GM23248 (cell line): ENCODE data around the gene RPL7L1. TPM values are rescaled to one million over a fixed set of nuclear protein-coding genes. Genes with fewer than 3 reads are reported as not detected.

Experiments
- DNase-seq: peaks from one replicate; pipeline ENCODE4 v3.0.0-alpha.2; 2015
- H2AFZ ChIP-seq: fragments of 200-600 bp; sonication (generic); 2 replicates; pipeline ENCODE4 v1.6.1; 2016; ENCODE audit warnings: antibody characterized with exemption
- H3F3A ChIP-seq: fragments of 200-600 bp; sonication (generic); 2 replicates; pipeline ENCODE4 v1.6.1; 2016; ENCODE audit warnings: mild to moderate bottlenecking, antibody characterized with exemption, mixed run types; ENCODE audit not compliant: insufficient read depth
- H3K27ac ChIP-seq: fragments of 200-600 bp; sonication (generic); 2 replicates; pipeline ENCODE4 v1.5.1; 2016; ENCODE audit warnings: mild to moderate bottlenecking
- H3K27me3 ChIP-seq: fragments of 200-600 bp; sonication (generic); replicated peaks from 2 replicates; pipeline ENCODE4 v1.6.1; 2016; ENCODE audit warnings: mild to moderate bottlenecking; ENCODE audit not compliant: insufficient read depth
- H3K36me3 ChIP-seq: fragments of 200-600 bp; sonication (generic); 2 replicates; pipeline ENCODE4 v1.6.1; 2016; ENCODE audit warnings: low read depth, mild to moderate bottlenecking
- H3K4me1 ChIP-seq: fragments of 200-600 bp; sonication (generic); 2 replicates; pipeline ENCODE4 v1.6.1; 2016; ENCODE audit warnings: mild to moderate bottlenecking; ENCODE audit not compliant: insufficient read depth
- H3K4me2 ChIP-seq: fragments of 200-600 bp; sonication (generic); one replicate; pipeline ENCODE4 v1.6.1; 2016; ENCODE audit warnings: mild to moderate bottlenecking; ENCODE audit not compliant: unreplicated experiment
- H3K4me3 ChIP-seq: fragments of 200-600 bp; sonication (generic); 2 replicates; pipeline ENCODE4 v1.5.1; 2016; ENCODE audit warnings: mild to moderate bottlenecking
- H3K79me2 ChIP-seq: fragments of 200-600 bp; sonication (generic); 2 replicates; pipeline ENCODE4 v1.6.1; 2016; ENCODE audit warnings: mild to moderate bottlenecking; ENCODE audit not compliant: insufficient read depth
- H3K9ac ChIP-seq: fragments of 200-600 bp; sonication (generic); 2 replicates; pipeline ENCODE4 v1.6.1; 2016; ENCODE audit warnings: mild to moderate bottlenecking
- H3K9me2 ChIP-seq: fragments of 200-600 bp; sonication (generic); 2 replicates; pipeline ENCODE4 v1.6.1; 2016; ENCODE audit warnings: mixed run types, mild to moderate bottlenecking, moderate library complexity; ENCODE audit not compliant: insufficient read depth
- H3K9me3 ChIP-seq: fragments of 200-600 bp; sonication (generic); one replicate; pipeline ENCODE4 v1.6.1; 2017; ENCODE audit warnings: low read depth
- H4K20me1 ChIP-seq: fragments of 200-600 bp; sonication (generic); 2 replicates; pipeline ENCODE4 v1.6.0; 2016; ENCODE audit not compliant: insufficient read depth
- EZH2 ChIP-seq: fragments of 200-600 bp; sonication (generic); IDR thresholded peaks from 2 replicates; pipeline ENCODE4 v1.6.1; 2018; ENCODE audit warnings: antibody characterized with exemption, mild to moderate bottlenecking; ENCODE audit not compliant: insufficient read depth, poor library complexity, severe bottlenecking
- EZH2phosphoT487 ChIP-seq: fragments of 200-600 bp; sonication (generic); IDR thresholded peaks from 2 replicates; pipeline ENCODE4 v1.6.1; 2018; ENCODE audit warnings: antibody characterized with exemption, moderate library complexity, mild to moderate bottlenecking, low read depth; ENCODE audit not compliant: insufficient read depth
- WGBS, 2 experiments: methylation state at CpG; one replicate each; pipeline ENCODE4 v1.1.6; 2015 to 2017; ENCODE audit warnings: low lambda C conversion rate in 2 of 2, low coverage in 1 of 2; ENCODE audit errors: missing lambda C conversion rate in 2 of 2; 5-methylcytosine and 5-hydroxymethylcytosine counted together
- in situ Hi-C: fragments of 300-500 bp; cut with MboI; formaldehyde crosslinking; loops from 2 replicates; pipeline ENCODE4 v1.15.0; 2020
- polyA plus RNA-seq: library from polyadenylated mRNA; unstranded; fragments of >200 nt; fragmentation: Nextera tagmentation; extraction: Ambion mirVana; gene quantifications from 2 replicates; pipeline ENCODE4 v1.2.1, GENCODE V29; 2016
- total RNA-seq: library from RNA; depleted of rRNA; stranded (reverse); fragments of >200 nt; shearing (Covaris generic); gene quantifications from 2 replicates; pipeline ENCODE4 v1.2.3, GENCODE V29; 2014

Gene RPL7L1
- total and polyA plus RNA-seq, 2 experiments from 2014 or later = 88.2 to 133 TPM

DNA sequence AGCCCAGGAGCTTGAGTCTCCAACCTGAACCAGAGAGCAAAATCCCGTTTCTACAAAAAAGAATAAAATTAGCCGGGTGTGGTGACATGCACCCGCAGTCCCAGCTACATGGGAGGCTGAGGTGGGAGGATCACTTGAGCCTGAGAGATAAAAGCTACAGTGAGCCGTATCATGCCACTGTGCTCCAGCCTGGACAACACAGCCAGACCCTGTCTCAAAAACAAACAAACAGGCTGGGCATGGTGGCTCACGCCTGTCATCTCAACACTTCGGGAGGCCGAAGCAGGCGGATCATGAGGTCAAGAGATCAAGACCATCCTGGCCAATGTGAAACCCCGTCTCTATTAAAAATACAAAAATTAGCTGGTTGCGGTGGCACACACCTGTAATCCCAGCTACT lies 25.1 kb downstream of the RPL7L1 start:
- no peak overlapping the region for H3K4me3 ChIP-seq
- no peak overlapping the region for H3K27ac ChIP-seq
- no peaks in the 10 kb centered on the region for H4K20me1 ChIP-seq
- H3K79me2 ChIP-seq = no peaks in the 10 kb centered on the region
- H3K9me2 ChIP-seq = no peaks in the 10 kb centered on the region
- 89 to 91% methylated on average over 10 of the region's 10 CpGs for WGBS, 2 experiments
- in situ Hi-C loops = loop anchor here (10.0 kb wide), 1 partner anchor 240 kb away; no protein-coding TSS in a partner anchor
- no peak overlapping the region for H3K9ac ChIP-seq
- DNase-seq = no peak
- TF ChIP-seq EZH2phosphoT487 (no peak), EZH2 (no peak)
- H3K9me3 ChIP-seq = no peaks in the 10 kb centered on the region
- H2AFZ ChIP-seq = no peak overlapping the region
- H3K4me2 ChIP-seq = no peak overlapping the region
- no peaks in the 10 kb centered on the region for H3K36me3 ChIP-seq
- no peaks in the 10 kb centered on the region for H3K4me1 ChIP-seq
- H3K27me3 ChIP-seq = no peaks in the 10 kb centered on the region
- no peaks in the 10 kb centered on the region for H3F3A ChIP-seq

DNA sequence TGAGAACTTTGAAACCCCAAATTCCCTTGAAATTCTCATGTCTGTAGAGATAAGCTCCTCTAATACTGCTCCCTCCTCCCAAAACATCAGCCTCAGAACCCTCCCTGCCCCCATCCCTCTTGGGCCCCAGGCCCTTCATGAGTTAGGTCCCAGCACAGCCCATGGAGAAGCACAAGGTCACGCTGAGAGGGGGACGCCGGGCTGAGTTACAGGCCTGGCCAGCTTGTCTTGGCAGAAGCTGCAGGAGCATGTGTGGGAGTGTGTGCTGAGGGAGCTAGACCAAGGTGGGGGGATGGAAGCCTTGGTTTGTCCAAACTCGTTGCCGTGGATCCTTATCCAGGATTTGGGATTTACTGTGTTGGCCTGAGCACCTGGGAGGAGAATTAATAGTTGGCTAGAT lies 27.9 kb downstream of the RPL7L1 start:
- H3K27me3 ChIP-seq = no peaks in the 10 kb centered on the region
- H3K36me3 ChIP-seq = no peaks in the 10 kb centered on the region
- no peak for DNase-seq
- TF ChIP-seq EZH2phosphoT487 (no peak), EZH2 (no peak)
- WGBS, 2 experiments = 52 to 57% methylated on average over 5 of the region's 5 CpGs
- no peak overlapping the region for H2AFZ ChIP-seq
- no peaks in the 10 kb centered on the region for H4K20me1 ChIP-seq
- no peak overlapping the region for H3K4me2 ChIP-seq
- no peak overlapping the region for H3K9ac ChIP-seq
- in situ Hi-C loops = loop anchor here (10.0 kb wide), 1 partner anchor 237 kb away; no protein-coding TSS in a partner anchor
- no peaks in the 10 kb centered on the region for H3K9me3 ChIP-seq
- H3K9me2 ChIP-seq = no peaks in the 10 kb centered on the region
- no peaks in the 10 kb centered on the region for H3F3A ChIP-seq
- no peaks in the 10 kb centered on the region for H3K79me2 ChIP-seq
- no peak overlapping the region for H3K4me3 ChIP-seq
- no peaks in the 10 kb centered on the region for H3K4me1 ChIP-seq
- H3K27ac ChIP-seq = no peak overlapping the region

DNA sequence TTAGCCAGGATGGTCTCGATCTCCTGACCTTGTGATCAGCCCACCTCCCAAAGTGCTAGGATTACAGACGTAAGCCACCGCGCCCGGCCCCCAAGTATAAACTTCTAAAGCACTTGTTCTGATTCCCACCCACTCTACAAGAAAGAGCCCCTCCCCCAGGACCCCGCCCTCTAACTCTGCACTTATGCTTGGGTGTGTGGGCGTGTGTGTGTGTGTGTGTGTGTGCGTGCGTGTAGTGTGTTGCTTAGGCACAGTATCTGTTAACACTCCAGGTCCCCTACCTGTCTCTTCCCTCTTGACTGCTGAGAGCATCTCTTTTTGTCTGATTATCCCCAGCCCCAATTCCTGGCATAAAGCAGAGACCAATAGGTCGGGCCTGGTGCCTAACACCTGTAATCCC lies 30.4 kb downstream of the RPL7L1 start:
- in situ Hi-C loops = loop anchor here (10.0 kb wide), 1 partner anchor 235 kb away; no protein-coding TSS in a partner anchor
- 81 to 86% methylated on average over 10 of the region's 10 CpGs for WGBS, 2 experiments
- Histone ChIP-seq H3F3A (no peaks in the 10 kb centered on the region), H2AFZ (no peak overlapping the region), H3K27me3 (no peaks in the 10 kb centered on the region), H3K9me2 (no peaks in the 10 kb centered on the region), H3K9ac (no peak overlapping the region), H3K27ac (no peak overlapping the region), H3K4me2 (no peak overlapping the region), H3K4me1 (no peaks in the 10 kb centered on the region), H4K20me1 (no peaks in the 10 kb centered on the region), H3K4me3 (no peak overlapping the region), H3K36me3 (no peaks in the 10 kb centered on the region), H3K9me3 (no peaks in the 10 kb centered on the region), H3K79me2 (no peaks in the 10 kb centered on the region)
- no peak for DNase-seq
- TF ChIP-seq EZH2 (no peak), EZH2phosphoT487 (no peak)

DNA sequence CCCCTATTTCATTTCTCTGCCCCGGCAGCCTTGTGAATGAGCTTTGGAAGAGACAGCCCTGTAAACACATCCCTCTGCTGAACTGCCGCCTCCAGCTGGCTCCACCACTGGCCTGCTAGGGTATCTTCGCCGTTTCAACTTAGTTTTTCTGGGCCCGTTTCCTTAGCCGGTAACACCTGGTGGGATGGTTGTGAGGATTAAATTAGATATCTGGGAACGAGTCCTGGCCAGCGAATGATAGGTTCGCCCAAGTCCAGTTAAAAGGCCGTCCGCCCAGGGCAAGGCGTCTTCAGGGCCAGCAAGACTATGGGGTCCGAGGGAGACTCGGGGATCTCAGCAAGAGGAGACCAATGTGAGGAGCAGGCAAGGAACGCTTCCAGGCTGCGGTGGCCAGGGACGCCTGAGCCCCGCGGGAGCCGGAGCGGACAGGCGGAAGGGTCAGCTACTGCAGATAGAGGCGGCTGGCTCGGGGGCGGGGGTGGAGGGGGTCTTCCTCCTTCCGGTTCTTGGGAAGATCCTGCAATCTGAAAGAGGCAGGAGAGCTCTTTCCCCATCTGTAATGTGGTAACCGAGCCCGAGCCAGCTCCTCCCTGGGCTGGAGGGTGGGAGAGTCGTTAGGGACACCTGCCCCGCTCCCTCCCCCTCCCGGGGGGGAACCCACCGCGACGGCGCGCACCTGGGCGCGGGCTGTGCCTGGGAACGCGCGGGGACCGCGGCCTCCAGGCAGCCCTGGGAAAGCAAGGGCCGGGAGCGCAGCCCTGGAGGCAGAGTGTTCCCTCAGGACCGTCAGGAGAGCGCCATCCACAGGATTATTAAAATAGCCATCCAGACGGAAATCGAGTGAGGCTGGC lies 32.0 kb downstream of the RPL7L1 start:
- Histone ChIP-seq H3F3A (no peaks in the 10 kb centered on the region), H3K9me2 (no peaks in the 10 kb centered on the region), H3K9ac (no peak overlapping the region), H2AFZ (peak overlapping the region; percentile 67), H3K9me3 (no peaks in the 10 kb centered on the region), H4K20me1 (no peaks in the 10 kb centered on the region), H3K79me2 (no peaks in the 10 kb centered on the region), H3K36me3 (no peaks in the 10 kb centered on the region), H3K4me1 (no peaks in the 10 kb centered on the region), H3K27ac (no peak overlapping the region), H3K4me2 (peak overlapping the region; percentile 14), H3K27me3 (no peaks in the 10 kb centered on the region), H3K4me3 (peak overlapping the region; percentile 31)
- 10 to 13% methylated on average over 44 to 48 of the region's 49 CpGs for WGBS, 2 experiments
- peak; percentile 21 for DNase-seq
- in situ Hi-C loops = no loop called here
- no peak for TF ChIP-seq EZH2
- TF ChIP-seq EZH2phosphoT487 = no peak
